HAP-1 (cell line): ENCODE measurements around the gene SAG.

Experiments used
- DNase-seq, 2 experiments: peaks; one replicate each; pipeline ENCODE4 v3.0.0-alpha.2; 2016 to 2020; ENCODE audit warnings: low spot score in 2 of 2
- H3K27me3 ChIP-seq: fragments of 250-450 bp; sonication (Bioruptor Pico); 2 replicates; pipeline ENCODE4 v1.5.1; 2020; ENCODE audit warnings: low read depth, mild to moderate bottlenecking, moderate library complexity
- H3K36me3 ChIP-seq: fragments of 250-450 bp; sonication (Bioruptor Pico); replicated peaks from 2 replicates; pipeline ENCODE4 v1.5.1; 2020; ENCODE audit warnings: mild to moderate bottlenecking
- H3K4me1 ChIP-seq: fragments of 250-450 bp; sonication (Bioruptor Pico); 2 replicates; pipeline ENCODE4 v1.5.1; 2020; ENCODE audit warnings: mild to moderate bottlenecking
- H3K4me3 ChIP-seq: fragments of 250-450 bp; sonication (Bioruptor Pico); 2 replicates; pipeline ENCODE4 v1.5.1; 2020; ENCODE audit warnings: mild to moderate bottlenecking, moderate library complexity
- H3K9me3 ChIP-seq: fragments of 250-450 bp; sonication (Bioruptor Pico); 2 replicates; pipeline ENCODE4 v1.5.1; 2020; ENCODE audit warnings: mild to moderate bottlenecking, moderate library complexity
- in situ Hi-C: fragments of 300-500 bp; cut with MboI; formaldehyde crosslinking; loops from 3 replicates; pipeline ENCODE4 v1.14.3; 2020; ENCODE audit warnings: low sequenced_read_pairs, inconsistent platforms, mixed read lengths

SAG gene

DNA sequence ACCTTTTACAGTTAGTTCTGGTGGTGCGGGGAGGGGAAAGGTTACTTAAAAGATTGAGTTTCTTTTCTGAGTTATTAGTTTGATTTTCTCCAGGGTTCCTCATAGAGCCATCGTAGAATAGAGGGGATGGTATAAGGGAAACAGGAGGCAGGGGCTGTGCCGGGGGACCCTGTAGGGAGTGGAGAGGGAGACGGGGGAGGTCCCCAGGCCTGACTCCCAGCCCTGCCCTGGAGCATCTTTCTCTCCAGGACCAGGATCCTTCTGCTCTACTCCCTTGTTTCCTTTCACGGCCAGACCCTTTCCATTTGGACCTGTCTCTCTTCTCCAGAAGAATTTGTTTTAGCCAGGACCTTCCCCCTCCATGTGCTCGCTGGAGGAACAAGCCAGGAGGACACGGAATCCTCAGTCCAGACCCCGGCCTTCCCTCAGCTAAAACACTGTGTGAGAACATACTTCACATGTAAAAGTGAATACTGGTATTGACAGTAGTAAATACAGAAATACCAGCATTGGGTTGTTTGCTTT lies 82.0 kb downstream of the SAG start:
- no peaks in the 10 kb centered on the region for H3K9me3 ChIP-seq
- H3K36me3 ChIP-seq = peaks cover 15% of the 10 kb centered on the region
- in situ Hi-C loops = no loop called here
- H3K4me3 ChIP-seq = no peak overlapping the region
- DNase-seq = no peak
- H3K27me3 ChIP-seq = no peaks in the 10 kb centered on the region
- H3K4me1 ChIP-seq = no peaks in the 10 kb centered on the region

GRCh38 chr2:233395687-233396086 lies 88.1 kb downstream of the SAG start:
- no peaks in the 10 kb centered on the region for H3K9me3 ChIP-seq
- H3K4me1 ChIP-seq = no peaks in the 10 kb centered on the region
- H3K4me3 ChIP-seq = no peak overlapping the region
- no peaks in the 10 kb centered on the region for H3K27me3 ChIP-seq
- DNase-seq = no peak
- in situ Hi-C loops = no loop called here
- H3K36me3 ChIP-seq = peaks cover 14% of the 10 kb centered on the region
